ENCODE measurements around the gene CARNS1. TPM values are rescaled to one million over a fixed set of nuclear protein-coding genes. Genes with fewer than 3 reads are reported as not detected.

Gene CARNS1
- total and polyA plus RNA-seq, 8 donors: 0.39 to 2.2 (median 0.90) TPM

GRCh38 chr11:67441731-67442351 is 26.4 kb downstream of the CARNS1 start:
- no peak overlapping the region for H3K27ac ChIP-seq
- WGBS, 2 donors: 79 to 80% methylated on average over 28 of the region's 28 CpGs
- peaks cover 0 to 10% (median 5%) of the 10 kb centered on the region in 3 donors for H3K4me1 ChIP-seq
- no peak for TF ChIP-seq CTCF (IDR thresholded peaks at IDR 0.05)
- intact Hi-C loops (cut with DNase I): no loop called here
- FAIRE-seq: no peak
- DNase-seq: peak in 3 of 6 donors; percentile 42 to 79 (median 56)
- H3K27me3 ChIP-seq: no peaks in the 10 kb centered on the region
- H3K36me3 ChIP-seq: no peaks in the 10 kb centered on the region
- no peak for ATAC-seq
- H3K4me3 ChIP-seq: peak overlapping the region in 1 of 4 donors; percentile 91
- no peaks in the 10 kb centered on the region for H3K9me3 ChIP-seq

- peaks cover 0 to 10% (median 5%) of the 10 kb centered on the region in 3 donors for H3K4me1 ChIP-seq
- WGBS, 2 donors: 25 to 36% methylated on average over 32 to 45 of the region's 45 CpGs
Observed at GRCh38 chr11:67442504-67443404, 27.3 kb downstream of the CARNS1 start.

GRCh38 chr11:67445515-67445914 is 30.0 kb downstream of the CARNS1 start:
- Histone ChIP-seq H3K27ac (no peak overlapping the region), H3K4me3 (no peak overlapping the region), H3K4me1 (peaks cover 0 to 10% (median 5%) of the 10 kb centered on the region in 3 donors), H3K9me3 (no peaks in the 10 kb centered on the region), H3K36me3 (no peaks in the 10 kb centered on the region), H3K27me3 (no peaks in the 10 kb centered on the region)
- intact Hi-C loops (cut with DNase I): no loop called here
- 83 to 85% methylated on average over 5 of the region's 5 CpGs for WGBS, 2 donors
- TF ChIP-seq CTCF (IDR thresholded peaks at IDR 0.05): no peak
- DNase-seq (no peak), ATAC-seq (no peak), FAIRE-seq (no peak)

More at GRCh38 chr11:67442504-67443404, 27.3 kb downstream of the CARNS1 start:
- Histone ChIP-seq H3K27ac (peak overlapping the region; percentile 78 to 93 (median 84)), H3K4me3 (peak overlapping the region; percentile 74 to 94 (median 86)), H3K27me3 (no peaks in the 10 kb centered on the region), H3K36me3 (no peaks in the 10 kb centered on the region), H3K9me3 (no peaks in the 10 kb centered on the region)
- TF ChIP-seq CTCF (IDR thresholded peaks at IDR 0.05): no peak
- FAIRE-seq: no peak
- peak in 3 of 6 donors; percentile 44 to 74 (median 56) for DNase-seq
- intact Hi-C loops (cut with DNase I): no loop called here
- peak in 2 of 4 donors; percentile 1 to 8 for ATAC-seq

GRCh38 chr11:67448220-67448609 is 32.7 kb downstream of the CARNS1 start:
- no peaks in the 10 kb centered on the region for H3K36me3 ChIP-seq
- H3K4me1 ChIP-seq: peaks cover 0 to 5% (median 0%) of the 10 kb centered on the region in 3 donors
- no peaks in the 10 kb centered on the region for H3K27me3 ChIP-seq
- no peak for TF ChIP-seq CTCF (IDR thresholded peaks at IDR 0.05)
- H3K27ac ChIP-seq: no peak overlapping the region
- no peak overlapping the region for H3K4me3 ChIP-seq
- DNase-seq (no peak), FAIRE-seq (no peak), ATAC-seq (no peak)
- no peaks in the 10 kb centered on the region for H3K9me3 ChIP-seq
- intact Hi-C loops (cut with DNase I): no loop called here
- 92 to 95% methylated on average over 5 to 7 of the region's 7 CpGs for WGBS, 2 donors

Data from pancreas (tissue), 10 donors.